Measurements from ENCODE around the gene CPS1. TPM values are rescaled to one million over a fixed set of nuclear protein-coding genes. Genes with fewer than 3 reads are reported as not detected.

CPS1 gene
- polyA plus RNA-seq, 1 donor = 657 TPM

DNA sequence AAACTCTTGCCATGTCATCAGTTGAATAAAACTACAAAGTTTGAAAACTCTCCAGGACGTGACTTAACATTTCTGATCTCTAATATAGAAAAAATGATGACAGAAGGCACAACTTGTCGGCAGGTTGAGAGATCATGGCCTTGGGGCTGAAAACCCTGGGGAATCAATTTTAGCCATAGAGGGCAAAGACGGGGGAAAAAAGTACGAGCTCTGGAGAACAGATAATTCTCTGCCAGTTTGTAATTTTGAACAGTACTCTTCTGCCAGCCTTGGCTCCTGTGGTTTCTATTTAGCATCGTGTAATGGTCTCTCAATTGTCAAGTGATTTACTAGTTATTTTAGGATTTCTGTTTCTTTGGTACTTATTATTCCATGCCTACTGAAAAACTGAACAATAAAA lies 25.3 kb upstream of the CPS1 start:
- no peaks in the 10 kb centered on the region for H3K9me3 ChIP-seq (ENCODE audit: control insufficient read depth, low read depth, low read length)
- H3K27ac ChIP-seq (ENCODE audit: low read length) = no peak overlapping the region
- DNase-seq = no peak
- H3K4me3 ChIP-seq (ENCODE audit: low read length) = no peak overlapping the region
- 86% methylated on average over 1 of the region's 5 CpGs for WGBS (ENCODE audit: insufficient coverage, low lambda C conversion rate)
- peaks cover 35% of the 10 kb centered on the region for H3K4me1 ChIP-seq (ENCODE audit: control insufficient read depth, insufficient read depth, low read length)
- H3K27me3 ChIP-seq (ENCODE audit: control insufficient read depth, insufficient read depth, low read length) = no peaks in the 10 kb centered on the region
- no peaks in the 10 kb centered on the region for H3K36me3 ChIP-seq (ENCODE audit: control insufficient read depth, insufficient read depth, low read length)

DNA sequence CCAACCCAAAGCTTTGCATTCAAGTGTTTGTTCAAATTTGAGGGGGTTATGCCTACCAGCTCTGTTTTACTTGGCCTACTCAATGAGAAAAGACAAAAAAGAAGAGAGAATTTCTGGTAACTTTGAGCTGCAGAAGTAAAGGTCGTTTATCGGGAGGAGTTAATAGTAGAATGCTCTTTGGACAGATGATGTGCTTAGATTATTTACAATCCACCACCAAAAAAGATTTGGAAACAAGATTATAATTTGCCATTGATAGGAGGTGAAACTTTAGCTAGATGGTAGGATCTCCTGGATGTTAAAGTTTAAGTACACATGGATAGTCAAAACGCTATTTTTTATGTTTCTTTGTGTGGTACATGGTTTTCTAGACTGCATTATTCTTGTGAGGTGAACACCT lies 24.9 kb upstream of the CPS1 start:
- no CpG with 5 or more reads among the region's 3 CpGs for WGBS (ENCODE audit: insufficient coverage, low lambda C conversion rate)
- H3K27ac ChIP-seq (ENCODE audit: low read length) = no peak overlapping the region
- no peak for DNase-seq
- no peaks in the 10 kb centered on the region for H3K9me3 ChIP-seq (ENCODE audit: control insufficient read depth, low read depth, low read length)
- H3K36me3 ChIP-seq (ENCODE audit: control insufficient read depth, insufficient read depth, low read length) = no peaks in the 10 kb centered on the region
- H3K4me3 ChIP-seq (ENCODE audit: low read length) = no peak overlapping the region
- H3K4me1 ChIP-seq (ENCODE audit: control insufficient read depth, insufficient read depth, low read length) = peaks cover 35% of the 10 kb centered on the region
- no peaks in the 10 kb centered on the region for H3K27me3 ChIP-seq (ENCODE audit: control insufficient read depth, insufficient read depth, low read length)

DNA sequence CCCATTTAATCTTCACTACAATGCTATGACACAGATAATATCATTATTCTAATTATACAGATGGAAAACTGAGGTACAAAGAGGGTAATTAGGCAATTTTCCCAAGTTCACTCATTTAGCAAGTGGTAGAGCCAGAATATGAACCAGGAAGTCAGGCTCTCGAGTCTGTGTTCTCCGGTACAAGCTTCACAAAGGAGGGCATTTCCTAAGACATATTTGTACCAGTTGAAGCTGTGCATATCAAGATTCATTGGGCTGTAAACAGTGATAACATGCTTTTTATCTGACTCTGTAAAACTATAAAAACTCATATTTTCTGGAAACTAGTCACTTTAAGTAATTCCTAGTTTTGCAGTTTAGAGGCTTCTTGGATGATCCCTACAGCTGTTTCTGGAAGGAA lies 23.0 kb upstream of the CPS1 start:
- peak in 1 of 2 donors; percentile 61 for DNase-seq
- Histone ChIP-seq H3K27ac (ENCODE audit: low read length) (peak overlapping the region; percentile 50), H3K9me3 (ENCODE audit: control insufficient read depth, low read depth, low read length) (no peaks in the 10 kb centered on the region), H3K36me3 (ENCODE audit: control insufficient read depth, insufficient read depth, low read length) (no peaks in the 10 kb centered on the region), H3K4me3 (ENCODE audit: low read length) (no peak overlapping the region), H3K4me1 (ENCODE audit: control insufficient read depth, insufficient read depth, low read length) (peaks cover 45% of the 10 kb centered on the region), H3K27me3 (ENCODE audit: control insufficient read depth, insufficient read depth, low read length) (no peaks in the 10 kb centered on the region)
- WGBS (ENCODE audit: insufficient coverage, low lambda C conversion rate) = no CpG with 5 or more reads among the region's 2 CpGs

DNA sequence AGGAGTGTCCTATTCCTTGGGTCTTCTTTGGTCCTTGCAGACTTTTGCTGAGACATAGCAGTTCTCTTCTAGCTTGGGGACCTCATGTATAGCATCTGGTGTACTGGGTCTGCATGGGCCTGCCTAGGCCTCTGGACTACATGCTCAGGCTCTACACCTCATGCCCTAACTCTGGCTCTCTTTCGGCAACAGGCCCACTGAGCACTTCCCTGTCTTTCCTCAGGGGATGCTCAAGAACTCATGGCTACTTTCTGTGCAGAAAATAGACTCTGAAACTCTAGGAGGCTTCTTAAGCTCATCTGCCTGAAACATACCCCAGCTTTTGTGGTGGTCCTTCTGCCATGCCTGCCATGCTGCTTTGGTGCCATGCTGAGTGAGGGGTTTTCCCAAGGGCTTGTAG lies 21.5 kb upstream of the CPS1 start:
- DNase-seq = no peak
- no CpG with 5 or more reads among the region's 1 CpG for WGBS (ENCODE audit: insufficient coverage, low lambda C conversion rate)
- H3K4me3 ChIP-seq (ENCODE audit: low read length) = no peak overlapping the region
- H3K36me3 ChIP-seq (ENCODE audit: control insufficient read depth, insufficient read depth, low read length) = no peaks in the 10 kb centered on the region
- H3K9me3 ChIP-seq (ENCODE audit: control insufficient read depth, low read depth, low read length) = no peaks in the 10 kb centered on the region
- no peak overlapping the region for H3K27ac ChIP-seq (ENCODE audit: low read length)
- no peaks in the 10 kb centered on the region for H3K27me3 ChIP-seq (ENCODE audit: control insufficient read depth, insufficient read depth, low read length)
- H3K4me1 ChIP-seq (ENCODE audit: control insufficient read depth, insufficient read depth, low read length) = peaks cover 56% of the 10 kb centered on the region

DNA sequence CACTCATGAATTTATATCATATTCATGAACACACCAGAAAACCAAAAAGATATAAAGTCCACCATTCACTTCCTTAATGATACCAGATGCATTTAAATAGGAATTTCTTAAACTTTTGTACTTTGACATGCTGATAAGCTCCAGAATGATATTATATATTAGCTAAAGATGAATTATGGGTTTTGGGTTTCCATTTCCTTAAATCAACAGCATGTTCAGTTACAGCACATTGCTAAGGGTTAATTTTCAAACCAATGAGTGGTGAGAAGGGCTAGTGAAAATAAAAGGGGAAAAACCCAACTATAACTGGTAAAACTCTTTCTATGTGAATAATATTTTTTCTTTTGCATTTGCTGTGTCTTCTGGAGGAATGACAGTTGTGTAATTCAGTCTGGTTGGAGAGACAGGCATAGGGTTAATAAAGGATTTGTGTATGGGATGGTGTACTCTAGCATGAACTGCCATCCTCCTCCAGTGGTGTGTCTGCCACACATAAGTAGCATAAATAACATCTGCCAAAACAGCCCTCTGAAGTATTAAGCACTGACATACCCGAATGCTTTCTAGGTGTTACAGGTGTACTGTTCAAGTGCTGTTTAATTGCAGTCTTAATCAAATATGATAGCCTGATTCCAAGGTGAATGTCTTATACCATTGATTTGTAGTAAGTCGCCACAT lies 19.3 kb upstream of the CPS1 start:
- peaks cover 73% of the 10 kb centered on the region for H3K4me1 ChIP-seq (ENCODE audit: control insufficient read depth, insufficient read depth, low read length)
- no peaks in the 10 kb centered on the region for H3K36me3 ChIP-seq (ENCODE audit: control insufficient read depth, insufficient read depth, low read length)
- no peaks in the 10 kb centered on the region for H3K9me3 ChIP-seq (ENCODE audit: control insufficient read depth, low read depth, low read length)
- WGBS (ENCODE audit: insufficient coverage, low lambda C conversion rate) = no CpG with 5 or more reads among the region's 2 CpGs
- H3K27ac ChIP-seq (ENCODE audit: low read length) = peak overlapping the region; percentile 19
- no peak overlapping the region for H3K4me3 ChIP-seq (ENCODE audit: low read length)
- H3K27me3 ChIP-seq (ENCODE audit: control insufficient read depth, insufficient read depth, low read length) = no peaks in the 10 kb centered on the region
- peak in 1 of 2 donors; percentile 54 for DNase-seq

DNA sequence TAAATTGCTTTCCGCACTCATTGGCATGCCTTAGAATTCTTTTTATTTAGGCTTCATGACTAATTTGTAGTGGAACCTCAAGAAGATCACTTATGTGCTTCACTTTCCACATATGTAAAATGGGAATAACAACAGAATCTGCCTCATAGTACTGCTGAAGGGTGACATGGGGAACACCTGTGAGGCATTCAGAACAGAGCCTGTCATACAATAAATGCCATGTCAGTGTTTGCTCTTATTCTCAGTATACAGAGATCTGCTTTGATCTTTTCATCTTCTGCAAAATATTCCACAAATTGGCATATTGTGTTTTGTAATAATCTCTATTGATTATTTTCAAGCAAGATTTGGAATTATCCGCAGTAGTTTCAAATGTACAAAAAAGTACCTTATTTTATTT lies 17.4 kb upstream of the CPS1 start:
- Histone ChIP-seq H3K27ac (ENCODE audit: low read length) (peak overlapping the region; percentile 54), H3K4me1 (ENCODE audit: control insufficient read depth, insufficient read depth, low read length) (peaks cover 68% of the 10 kb centered on the region), H3K36me3 (ENCODE audit: control insufficient read depth, insufficient read depth, low read length) (no peaks in the 10 kb centered on the region), H3K27me3 (ENCODE audit: control insufficient read depth, insufficient read depth, low read length) (no peaks in the 10 kb centered on the region), H3K9me3 (ENCODE audit: control insufficient read depth, low read depth, low read length) (no peaks in the 10 kb centered on the region), H3K4me3 (ENCODE audit: low read length) (no peak overlapping the region)
- DNase-seq = no peak
- WGBS (ENCODE audit: insufficient coverage, low lambda C conversion rate) = 67% methylated on average over 1 of the region's 2 CpGs

DNA sequence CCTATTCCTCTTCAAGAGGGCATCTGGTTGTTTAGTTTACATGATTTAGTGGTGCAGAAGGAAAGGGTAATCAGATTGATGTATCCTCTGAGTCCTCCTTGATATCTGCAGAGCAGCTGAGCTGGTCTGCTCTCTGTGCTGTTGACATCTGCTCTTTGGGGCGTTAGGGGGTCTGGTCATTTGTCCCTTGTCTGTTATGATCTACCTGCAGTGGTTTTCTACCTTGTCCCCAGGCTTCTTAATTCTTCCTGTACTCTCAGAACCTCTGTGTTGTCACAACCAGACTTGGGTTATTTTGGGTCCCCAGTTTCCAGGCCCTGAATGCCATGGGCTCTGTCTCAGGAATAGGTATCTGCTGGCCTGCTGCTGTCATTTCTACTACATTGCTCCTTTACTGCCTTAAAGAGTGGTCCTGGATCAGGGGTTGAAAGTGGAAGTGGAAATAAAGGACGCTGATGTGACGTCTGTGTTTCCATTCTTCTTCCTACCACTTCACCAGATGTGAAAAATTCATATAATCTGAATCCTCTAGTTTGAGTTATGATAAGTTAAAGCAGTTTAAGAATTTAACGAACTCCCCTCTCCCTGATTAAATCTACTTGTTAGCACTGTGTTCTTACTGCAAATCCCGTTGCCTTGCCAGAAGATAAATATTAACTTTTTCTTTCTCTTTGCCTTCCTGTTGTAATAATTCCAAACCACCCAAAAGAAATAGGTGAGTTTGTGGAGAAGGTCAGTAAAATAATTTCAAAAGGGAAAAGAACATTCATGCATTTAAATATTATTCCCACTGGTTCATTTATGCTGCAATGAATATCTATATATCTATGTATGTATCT lies 16.6 kb upstream of the CPS1 start:
- H3K4me3 ChIP-seq (ENCODE audit: low read length) = no peak overlapping the region
- H3K36me3 ChIP-seq (ENCODE audit: control insufficient read depth, insufficient read depth, low read length) = no peaks in the 10 kb centered on the region
- peak overlapping the region; percentile 54 for H3K27ac ChIP-seq (ENCODE audit: low read length)
- peak in 1 of 2 donors; percentile 48 for DNase-seq
- peaks cover 64% of the 10 kb centered on the region for H3K4me1 ChIP-seq (ENCODE audit: control insufficient read depth, insufficient read depth, low read length)
- H3K9me3 ChIP-seq (ENCODE audit: control insufficient read depth, low read depth, low read length) = no peaks in the 10 kb centered on the region
- WGBS (ENCODE audit: insufficient coverage, low lambda C conversion rate) = 26% methylated on average over 2 of the region's 5 CpGs
- no peaks in the 10 kb centered on the region for H3K27me3 ChIP-seq (ENCODE audit: control insufficient read depth, insufficient read depth, low read length)

DNA sequence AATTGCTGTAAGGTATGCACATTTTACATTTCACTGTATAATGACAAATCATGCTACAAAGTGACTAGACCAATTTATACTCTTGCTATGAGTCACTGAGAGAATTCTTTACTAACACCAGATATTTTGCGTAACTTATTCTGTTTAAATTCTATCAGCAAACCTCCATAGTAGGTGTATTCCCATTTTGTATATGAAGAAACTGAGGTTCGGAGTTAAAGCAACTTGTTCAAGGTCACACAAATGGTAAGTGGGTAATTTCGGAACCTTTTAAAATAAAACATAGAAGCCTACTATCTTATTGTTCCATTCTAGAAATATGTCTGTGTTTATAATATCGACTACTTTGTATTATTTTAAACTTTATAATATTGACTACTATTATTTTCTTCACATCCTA lies 15.9 kb upstream of the CPS1 start:
- no peak for DNase-seq
- peaks cover 58% of the 10 kb centered on the region for H3K4me1 ChIP-seq (ENCODE audit: control insufficient read depth, insufficient read depth, low read length)

DNA sequence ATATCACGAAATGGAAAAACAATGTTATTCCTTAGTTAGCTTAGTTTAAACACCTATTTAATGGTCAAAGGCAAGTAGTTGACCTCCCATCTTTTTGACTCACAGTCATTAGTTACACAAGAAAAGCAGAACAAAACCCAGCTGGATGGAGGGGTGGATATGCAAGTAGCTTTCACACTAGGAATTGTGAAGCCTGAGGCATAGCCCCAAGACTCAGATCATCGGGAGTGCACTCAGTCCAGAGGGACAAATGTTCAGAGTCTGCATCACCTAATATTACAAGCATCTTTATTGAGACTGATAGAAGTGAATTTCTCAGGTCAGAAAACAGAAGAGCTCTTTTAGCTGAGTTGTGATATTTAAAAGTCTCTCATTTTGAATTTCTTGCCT lies 15.5 kb upstream of the CPS1 start:
- H3K36me3 ChIP-seq (ENCODE audit: control insufficient read depth, insufficient read depth, low read length) = no peaks in the 10 kb centered on the region
- peak overlapping the region; percentile 54 for H3K27ac ChIP-seq (ENCODE audit: low read length)
- H3K4me1 ChIP-seq (ENCODE audit: control insufficient read depth, insufficient read depth, low read length) = peaks cover 56% of the 10 kb centered on the region
- no peaks in the 10 kb centered on the region for H3K27me3 ChIP-seq (ENCODE audit: control insufficient read depth, insufficient read depth, low read length)
- WGBS (ENCODE audit: insufficient coverage, low lambda C conversion rate) = 100% methylated on average over 1 of the region's 2 CpGs
- peak in 1 of 2 donors; percentile 57 for DNase-seq
- H3K4me3 ChIP-seq (ENCODE audit: low read length) = no peak overlapping the region
- no peaks in the 10 kb centered on the region for H3K9me3 ChIP-seq (ENCODE audit: control insufficient read depth, low read depth, low read length)

More for the DNA sequence above, 15.9 kb upstream of the CPS1 start:
- WGBS (ENCODE audit: insufficient coverage, low lambda C conversion rate) = 88% methylated on average over 4 of the region's 4 CpGs
- Histone ChIP-seq H3K27ac (ENCODE audit: low read length) (peak overlapping the region; percentile 54), H3K9me3 (ENCODE audit: control insufficient read depth, low read depth, low read length) (no peaks in the 10 kb centered on the region), H3K27me3 (ENCODE audit: control insufficient read depth, insufficient read depth, low read length) (no peaks in the 10 kb centered on the region), H3K4me3 (ENCODE audit: low read length) (no peak overlapping the region), H3K36me3 (ENCODE audit: control insufficient read depth, insufficient read depth, low read length) (no peaks in the 10 kb centered on the region)

DNA sequence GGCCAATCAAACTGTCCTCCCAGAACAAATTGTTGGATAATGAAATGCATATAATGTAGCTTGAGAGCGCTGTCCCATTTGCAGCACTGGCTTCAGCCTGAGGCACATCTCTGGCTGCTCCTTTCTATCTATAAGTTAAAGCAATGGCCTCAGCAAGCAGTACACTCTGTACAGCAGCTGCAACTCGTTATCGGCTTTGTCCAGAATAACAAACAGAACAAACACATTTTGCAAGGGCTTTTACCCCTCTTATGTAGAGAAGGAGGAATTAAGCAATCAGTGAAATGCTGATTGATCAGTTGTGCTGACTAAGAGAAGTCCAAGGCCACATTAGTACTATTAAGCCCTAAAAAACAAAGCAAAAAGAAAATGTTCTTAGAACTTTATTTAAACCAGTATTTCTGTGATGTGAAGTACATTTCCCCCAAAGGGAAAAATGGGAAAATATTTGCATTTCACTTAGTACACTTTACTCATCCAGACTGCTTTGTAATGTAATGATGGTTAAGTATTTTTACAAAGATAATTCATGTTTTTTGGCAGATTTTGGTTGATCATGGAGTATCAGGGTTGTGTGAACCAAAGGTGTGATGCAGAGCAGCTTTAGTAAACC lies 15.0 kb upstream of the CPS1 start:
- H3K4me3 ChIP-seq (ENCODE audit: low read length) = no peak overlapping the region
- no peaks in the 10 kb centered on the region for H3K9me3 ChIP-seq (ENCODE audit: control insufficient read depth, low read depth, low read length)
- DNase-seq = peak in 1 of 2 donors; percentile 76
- peaks cover 54% of the 10 kb centered on the region for H3K4me1 ChIP-seq (ENCODE audit: control insufficient read depth, insufficient read depth, low read length)
- no peaks in the 10 kb centered on the region for H3K27me3 ChIP-seq (ENCODE audit: control insufficient read depth, insufficient read depth, low read length)
- no peaks in the 10 kb centered on the region for H3K36me3 ChIP-seq (ENCODE audit: control insufficient read depth, insufficient read depth, low read length)
- H3K27ac ChIP-seq (ENCODE audit: low read length) = peak overlapping the region; percentile 54
- WGBS (ENCODE audit: insufficient coverage, low lambda C conversion rate) = no CpG with 5 or more reads among the region's 3 CpGs
